ENCODE results near the gene PDE11A. TPM values are rescaled to one million over a fixed set of nuclear protein-coding genes. Genes with fewer than 3 reads are reported as not detected.
"Not testable (repeated sequence)": the region's sequence is repeated elsewhere in the genome, so short reads cannot be mapped to it uniquely, and the experiment has no call there.

PDE11A gene
- total RNA-seq, 1 experiment from 2014 or later, result 0.13 TPM

DNA sequence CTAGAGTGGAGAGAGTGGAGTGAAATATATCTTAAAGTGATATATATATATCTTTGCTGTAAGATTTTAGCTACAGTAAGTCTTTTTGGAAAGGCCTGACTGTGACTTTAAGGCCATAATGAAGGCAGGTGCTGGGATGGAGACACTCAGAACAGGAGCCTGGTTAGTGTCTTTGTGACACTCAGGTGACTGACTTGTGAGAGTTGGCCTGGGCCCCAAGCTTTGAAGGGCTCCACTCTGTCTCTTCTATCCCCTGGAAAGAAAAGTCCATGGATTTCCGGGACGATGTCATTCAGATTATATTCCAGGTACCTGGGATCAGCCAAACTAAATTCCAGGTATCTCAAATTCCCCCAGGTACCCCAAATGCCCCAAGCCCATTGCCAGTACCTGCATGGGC is 276.6 kb downstream of the PDE11A start:
- no peak overlapping the region for H2BK12ac ChIP-seq (ENCODE audit: insufficient read length, low read depth, low read length)
- no peak overlapping the region for H2BK120ac ChIP-seq (ENCODE audit: low read depth, low read length, poor library complexity, severe bottlenecking)
- no peak overlapping the region for H3K4me2 ChIP-seq (ENCODE audit: insufficient read depth, insufficient read length, low read length)
- H3K9me3 ChIP-seq (ENCODE audit: control insufficient read depth, low read depth, low read length), result no peaks in the 10 kb centered on the region
- H2AFZ ChIP-seq (ENCODE audit: low read length), result no peak overlapping the region
- H3K56ac ChIP-seq (ENCODE audit: insufficient read length, low read depth, low read length), result no peak overlapping the region
- H3T11ph ChIP-seq (ENCODE audit: low read length), result no peak overlapping the region
- no peak overlapping the region for H2AK5ac ChIP-seq (ENCODE audit: insufficient read length, low read length)
- H3K4ac ChIP-seq (ENCODE audit: low read depth, low read length), result no peak overlapping the region
- H3K79me1 ChIP-seq (ENCODE audit: insufficient read depth, low read depth, low read length, poor library complexity, severe bottlenecking), result no peaks in the 10 kb centered on the region
- H3K23ac ChIP-seq (ENCODE audit: insufficient read length, low read depth, low read length), result no peak overlapping the region
- H4K5ac ChIP-seq (ENCODE audit: insufficient read length, low read depth, low read length), result no peak overlapping the region
- no CpG with 5 or more reads among the region's 2 CpGs for WGBS (ENCODE audit: extremely low coverage, insufficient read length, low lambda C conversion rate)
- no peak overlapping the region for H2BK20ac ChIP-seq (ENCODE audit: low read depth, low read length, poor library complexity, severe bottlenecking)
- H2BK15ac ChIP-seq (ENCODE audit: low read depth, low read length), result no peak overlapping the region
- no peaks in the 10 kb centered on the region; the same call in 1 of the 2 replicates for H3K4me1 ChIP-seq (ENCODE audit: insufficient read depth, low read length)
- H3K27ac ChIP-seq (ENCODE audit: insufficient read length, low read depth, low read length), result no peak overlapping the region
- Mint-ChIP-seq H3K4me3 (no peak overlapping the region), H3K27me3 (ENCODE audit: low read depth) (peaks cover 1% of the 10 kb centered on the region; the same call in 1 of the 2 replicates), H3K27ac (no peak overlapping the region), H3K36me3 (ENCODE audit: insufficient read depth in 1 of 3, low read depth in 3 of 3) (no peaks in the 10 kb centered on the region; a peak in 1 of 7 replicates), H3K9me3 (no peaks in the 10 kb centered on the region; a peak in 1 of 5 replicates), H3K4me1 (peaks cover 15 to 19% of the 10 kb centered on the region in 2 experiments)
- no peak overlapping the region for H4K8ac ChIP-seq (replicated peaks; ENCODE audit: insufficient read length, low read depth, low read length)
- no peaks in the 10 kb centered on the region for H3K79me2 ChIP-seq (ENCODE audit: insufficient read depth, low read length)
- TF ChIP-seq, protein P1, sequence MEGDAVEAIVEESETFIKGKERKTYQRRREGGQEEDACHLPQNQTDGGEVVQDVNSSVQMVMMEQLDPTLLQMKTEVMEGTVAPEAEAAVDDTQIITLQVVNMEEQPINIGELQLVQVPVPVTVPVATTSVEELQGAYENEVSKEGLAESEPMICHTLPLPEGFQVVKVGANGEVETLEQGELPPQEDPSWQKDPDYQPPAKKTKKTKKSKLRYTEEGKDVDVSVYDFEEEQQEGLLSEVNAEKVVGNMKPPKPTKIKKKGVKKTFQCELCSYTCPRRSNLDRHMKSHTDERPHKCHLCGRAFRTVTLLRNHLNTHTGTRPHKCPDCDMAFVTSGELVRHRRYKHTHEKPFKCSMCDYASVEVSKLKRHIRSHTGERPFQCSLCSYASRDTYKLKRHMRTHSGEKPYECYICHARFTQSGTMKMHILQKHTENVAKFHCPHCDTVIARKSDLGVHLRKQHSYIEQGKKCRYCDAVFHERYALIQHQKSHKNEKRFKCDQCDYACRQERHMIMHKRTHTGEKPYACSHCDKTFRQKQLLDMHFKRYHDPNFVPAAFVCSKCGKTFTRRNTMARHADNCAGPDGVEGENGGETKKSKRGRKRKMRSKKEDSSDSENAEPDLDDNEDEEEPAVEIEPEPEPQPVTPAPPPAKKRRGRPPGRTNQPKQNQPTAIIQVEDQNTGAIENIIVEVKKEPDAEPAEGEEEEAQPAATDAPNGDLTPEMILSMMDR (conservative IDR thresholded peaks at IDR 0.05), result no peak
- no peak overlapping the region for H3K14ac ChIP-seq (ENCODE audit: insufficient read depth, low read length)
- H3K23me2 ChIP-seq (ENCODE audit: insufficient read length, low read depth, low read length, poor library complexity, severe bottlenecking), result no peaks in the 10 kb centered on the region
- H4K20me1 ChIP-seq (ENCODE audit: control insufficient read depth, insufficient read depth, insufficient read length), result no peaks in the 10 kb centered on the region
- H2BK5ac ChIP-seq (ENCODE audit: insufficient read length, low read length), result no peak overlapping the region
- H4K91ac ChIP-seq (ENCODE audit: insufficient read length, low read depth, low read length), result no peak overlapping the region
- H3K27me3 ChIP-seq (ENCODE audit: insufficient read depth, low read length), result no peaks in the 10 kb centered on the region
- H3K9ac ChIP-seq (ENCODE audit: extremely low read depth, insufficient read length, low read length), result no peak overlapping the region
- no peak overlapping the region for H3K18ac ChIP-seq (ENCODE audit: insufficient read length, low read depth, low read length)
- DNase-seq, result no peak

DNA sequence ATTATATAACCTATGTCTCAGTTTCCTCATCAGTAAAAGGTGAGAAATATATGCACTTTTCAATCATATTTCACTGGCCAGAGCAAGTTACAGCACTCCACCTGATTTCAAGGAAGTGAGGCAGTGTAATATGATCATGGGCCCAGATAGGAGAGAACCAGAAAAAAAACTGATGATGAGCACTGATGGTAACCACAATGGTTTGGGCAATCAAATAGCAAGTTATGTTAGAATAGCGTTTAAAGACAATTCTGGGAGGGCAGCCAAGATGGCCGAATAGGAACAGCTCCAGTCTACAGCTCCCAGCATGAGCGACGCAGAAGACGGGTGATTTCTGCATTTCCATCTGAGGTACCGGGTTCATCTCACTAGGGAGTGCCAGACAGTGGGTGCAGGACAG is 287.4 kb downstream of the PDE11A start:
- not testable (repeated sequence) for H3K56ac ChIP-seq (ENCODE audit: insufficient read length, low read depth, low read length); H3K27me3 ChIP-seq (ENCODE audit: insufficient read depth, low read length); H2BK12ac ChIP-seq (ENCODE audit: insufficient read length, low read depth, low read length); H3K4me2 ChIP-seq (ENCODE audit: insufficient read depth, insufficient read length, low read length); H3K4ac ChIP-seq (ENCODE audit: low read depth, low read length); H3K9ac ChIP-seq (ENCODE audit: extremely low read depth, insufficient read length, low read length); H3K14ac ChIP-seq (ENCODE audit: insufficient read depth, low read length); H2BK5ac ChIP-seq (ENCODE audit: insufficient read length, low read length); H3T11ph ChIP-seq (ENCODE audit: low read length); H4K91ac ChIP-seq (ENCODE audit: insufficient read length, low read depth, low read length); H2AK5ac ChIP-seq (ENCODE audit: insufficient read length, low read length); H3K9me3 ChIP-seq (ENCODE audit: control insufficient read depth, low read depth, low read length); H3K23me2 ChIP-seq (ENCODE audit: insufficient read length, low read depth, low read length, poor library complexity, severe bottlenecking); H3K27me3 Mint-ChIP-seq (ENCODE audit: low read depth); H2BK20ac ChIP-seq (ENCODE audit: low read depth, low read length, poor library complexity, severe bottlenecking); H3K79me2 ChIP-seq (ENCODE audit: insufficient read depth, low read length); H3K18ac ChIP-seq (ENCODE audit: insufficient read length, low read depth, low read length); H3K27ac ChIP-seq (ENCODE audit: insufficient read length, low read depth, low read length); H2AFZ ChIP-seq (ENCODE audit: low read length); H3K4me3 Mint-ChIP-seq; H4K8ac ChIP-seq (replicated peaks; ENCODE audit: insufficient read length, low read depth, low read length); H4K20me1 ChIP-seq (ENCODE audit: control insufficient read depth, insufficient read depth, insufficient read length); H2BK15ac ChIP-seq (ENCODE audit: low read depth, low read length); H4K5ac ChIP-seq (ENCODE audit: insufficient read length, low read depth, low read length); H3K4me1 Mint-ChIP-seq; DNase-seq; H3K79me1 ChIP-seq (ENCODE audit: insufficient read depth, low read depth, low read length, poor library complexity, severe bottlenecking); H3K27ac Mint-ChIP-seq; H3K36me3 Mint-ChIP-seq (ENCODE audit: insufficient read depth in 1 of 3, low read depth in 3 of 3); H2BK120ac ChIP-seq (ENCODE audit: low read depth, low read length, poor library complexity, severe bottlenecking); H3K4me1 ChIP-seq (ENCODE audit: insufficient read depth, low read length); H3K23ac ChIP-seq (ENCODE audit: insufficient read length, low read depth, low read length)
- H3K9me3 Mint-ChIP-seq, result peaks cover 11 to 13% of the 10 kb centered on the region in 2 experiments
- WGBS (ENCODE audit: extremely low coverage, insufficient read length, low lambda C conversion rate), result no CpG with 5 or more reads among the region's 6 CpGs
